Fibroblast of the conjunctiva (primary cell): Measurements from ENCODE around the gene ADAMTS12.
A peak's percentile ranks its signal among the peaks of the same experiment; 100 is the strongest.

Experiments
- DNase-seq: peaks from one replicate; pipeline ENCODE4 v3.0.0-alpha.2; 2010; ENCODE audit warnings: low read depth

The ADAMTS12 gene

GRCh38 chr5:33761139-33761538 is 130.7 kb downstream of the ADAMTS12 start:
- no peak for DNase-seq

- no peak for DNase-seq
Measured at GRCh38 chr5:33758737-33759136, 133.1 kb downstream of the ADAMTS12 start.

- no peak for DNase-seq
Measured at GRCh38 chr5:33756491-33756890, 135.3 kb downstream of the ADAMTS12 start.

- peak; percentile 35 for DNase-seq
Measured at GRCh38 chr5:33755231-33755630, 136.6 kb downstream of the ADAMTS12 start.

- DNase-seq: no peak
Measured at GRCh38 chr5:33753704-33754103, 138.1 kb downstream of the ADAMTS12 start.

- no peak for DNase-seq
Measured at GRCh38 chr5:33748754-33749153, 143.0 kb downstream of the ADAMTS12 start.

- no peak for DNase-seq
Measured at GRCh38 chr5:33745101-33745770, 146.6 kb downstream of the ADAMTS12 start.

GRCh38 chr5:33743099-33743498 is 148.7 kb downstream of the ADAMTS12 start:
- DNase-seq: no peak

GRCh38 chr5:33742181-33742580 is 149.6 kb downstream of the ADAMTS12 start:
- DNase-seq: no peak

GRCh38 chr5:33738967-33739366 is 152.8 kb downstream of the ADAMTS12 start:
- DNase-seq: no peak

- no peak for DNase-seq
Measured at GRCh38 chr5:33738097-33738496, 153.7 kb downstream of the ADAMTS12 start.

- DNase-seq: no peak
Measured at GRCh38 chr5:33737697-33738096, 154.1 kb downstream of the ADAMTS12 start.

GRCh38 chr5:33737284-33737683 is 154.5 kb downstream of the ADAMTS12 start:
- no peak for DNase-seq

GRCh38 chr5:33736510-33736909 is 155.3 kb downstream of the ADAMTS12 start:
- no peak for DNase-seq

GRCh38 chr5:33735072-33735471 is 156.7 kb downstream of the ADAMTS12 start:
- DNase-seq: no peak

- no peak for DNase-seq
Measured at GRCh38 chr5:33734537-33734936, 157.3 kb downstream of the ADAMTS12 start.

GRCh38 chr5:33733225-33733624 is 158.6 kb downstream of the ADAMTS12 start:
- no peak for DNase-seq

GRCh38 chr5:33726422-33727165 is 165.2 kb downstream of the ADAMTS12 start:
- DNase-seq: no peak

- no peak for DNase-seq
Measured at GRCh38 chr5:33725806-33726205, 166.0 kb downstream of the ADAMTS12 start.

GRCh38 chr5:33721491-33722200 is 170.1 kb downstream of the ADAMTS12 start:
- DNase-seq: no peak

- DNase-seq: no peak
Measured at GRCh38 chr5:33720176-33720575, 171.6 kb downstream of the ADAMTS12 start.

GRCh38 chr5:33719769-33720168 is 172.0 kb downstream of the ADAMTS12 start:
- no peak for DNase-seq

GRCh38 chr5:33715661-33716060 is 176.1 kb downstream of the ADAMTS12 start:
- no peak for DNase-seq
